ENCODE data around the gene SLC12A8.

- TF ChIP-seq, protein P1, sequence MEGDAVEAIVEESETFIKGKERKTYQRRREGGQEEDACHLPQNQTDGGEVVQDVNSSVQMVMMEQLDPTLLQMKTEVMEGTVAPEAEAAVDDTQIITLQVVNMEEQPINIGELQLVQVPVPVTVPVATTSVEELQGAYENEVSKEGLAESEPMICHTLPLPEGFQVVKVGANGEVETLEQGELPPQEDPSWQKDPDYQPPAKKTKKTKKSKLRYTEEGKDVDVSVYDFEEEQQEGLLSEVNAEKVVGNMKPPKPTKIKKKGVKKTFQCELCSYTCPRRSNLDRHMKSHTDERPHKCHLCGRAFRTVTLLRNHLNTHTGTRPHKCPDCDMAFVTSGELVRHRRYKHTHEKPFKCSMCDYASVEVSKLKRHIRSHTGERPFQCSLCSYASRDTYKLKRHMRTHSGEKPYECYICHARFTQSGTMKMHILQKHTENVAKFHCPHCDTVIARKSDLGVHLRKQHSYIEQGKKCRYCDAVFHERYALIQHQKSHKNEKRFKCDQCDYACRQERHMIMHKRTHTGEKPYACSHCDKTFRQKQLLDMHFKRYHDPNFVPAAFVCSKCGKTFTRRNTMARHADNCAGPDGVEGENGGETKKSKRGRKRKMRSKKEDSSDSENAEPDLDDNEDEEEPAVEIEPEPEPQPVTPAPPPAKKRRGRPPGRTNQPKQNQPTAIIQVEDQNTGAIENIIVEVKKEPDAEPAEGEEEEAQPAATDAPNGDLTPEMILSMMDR (IDR thresholded peaks at IDR 0.05) = no peak
- no peak for TF ChIP-seq EZH2phosphoT487 (IDR thresholded peaks at IDR 0.05)
Measured at GRCh38 chr3:125079675-125080045, 132.9 kb downstream of the SLC12A8 start.
